ENCODE measurements around the gene RAB12. TPM values are rescaled to one million over a fixed set of nuclear protein-coding genes. Genes with fewer than 3 reads are reported as not detected.

The RAB12 gene
- total RNA-seq, 4 donors from 2014 or later = 36.3 to 60.9 (median 49.8) TPM

GRCh38 chr18:8661754-8662559 is 52.7 kb downstream of the RAB12 start:
- Histone ChIP-seq H3K9me3 (no peaks in the 10 kb centered on the region), H3K4me3 (replicated peaks in 1 of 3) (no peak overlapping the region), H3K27ac (no peak overlapping the region), H3K36me3 (no peaks in the 10 kb centered on the region), H3K27me3 (no peaks in the 10 kb centered on the region), H3K4me1 (peaks cover 5 to 11% of the 10 kb centered on the region in 2 donors)
- intact Hi-C loops (cut with DNase I) = no loop called here
- TF ChIP-seq CTCF (IDR thresholded peaks at IDR 0.05) (no peak), POLR2A (IDR thresholded peaks at IDR 0.05) (no peak)
- 60 to 61% methylated on average over 18 of the region's 18 CpGs for WGBS, 2 donors
- DNase-seq = no peak

GRCh38 chr18:8662560-8663255 is 53.5 kb downstream of the RAB12 start:
- DNase-seq = no peak
- peaks cover 5 to 11% of the 10 kb centered on the region in 2 donors for H3K4me1 ChIP-seq
- H3K4me3 ChIP-seq (replicated peaks in 1 of 3) = no peak overlapping the region
- intact Hi-C loops (cut with DNase I) = no loop called here
- H3K27ac ChIP-seq = no peak overlapping the region
- no peaks in the 10 kb centered on the region for H3K36me3 ChIP-seq
- no peaks in the 10 kb centered on the region for H3K27me3 ChIP-seq
- H3K9me3 ChIP-seq = no peaks in the 10 kb centered on the region
- 94 to 95% methylated on average over 16 to 20 of the region's 20 CpGs for WGBS, 2 donors
- no peak for TF ChIP-seq CTCF (IDR thresholded peaks at IDR 0.05)
- TF ChIP-seq POLR2A (IDR thresholded peaks at IDR 0.05) = no peak

- H3K27me3 ChIP-seq = no peaks in the 10 kb centered on the region
- 93 to 96% methylated on average over 3 of the region's 3 CpGs for WGBS, 2 donors
- H3K36me3 ChIP-seq = no peaks in the 10 kb centered on the region
- no peaks in the 10 kb centered on the region for H3K4me1 ChIP-seq
- no peaks in the 10 kb centered on the region for H3K9me3 ChIP-seq
- no peak for TF ChIP-seq CTCF (IDR thresholded peaks at IDR 0.05)
- TF ChIP-seq POLR2A (IDR thresholded peaks at IDR 0.05) = no peak
- H3K4me3 ChIP-seq (replicated peaks in 1 of 3) = no peak overlapping the region
- no peak for DNase-seq
- intact Hi-C loops (cut with DNase I) = no loop called here
- no peak overlapping the region for H3K27ac ChIP-seq
Observed at GRCh38 chr18:8667846-8668245, 58.6 kb downstream of the RAB12 start.

- Histone ChIP-seq H3K36me3 (no peaks in the 10 kb centered on the region), H3K9me3 (no peaks in the 10 kb centered on the region), H3K27ac (no peak overlapping the region), H3K4me1 (no peaks in the 10 kb centered on the region), H3K4me3 (replicated peaks in 1 of 3) (no peak overlapping the region), H3K27me3 (no peaks in the 10 kb centered on the region)
- DNase-seq = no peak
- intact Hi-C loops (cut with DNase I) = no loop called here
- TF ChIP-seq CTCF (IDR thresholded peaks at IDR 0.05) (no peak), POLR2A (IDR thresholded peaks at IDR 0.05) (no peak)
Observed at GRCh38 chr18:8668381-8668780, 59.1 kb downstream of the RAB12 start.

GRCh38 chr18:8669571-8669970 is 60.3 kb downstream of the RAB12 start:
- DNase-seq = no peak
- H3K4me3 ChIP-seq (replicated peaks in 1 of 3) = no peak overlapping the region
- 89 to 91% methylated on average over 4 of the region's 4 CpGs for WGBS, 2 donors
- no peaks in the 10 kb centered on the region for H3K4me1 ChIP-seq
- intact Hi-C loops (cut with DNase I) = no loop called here
- TF ChIP-seq CTCF (IDR thresholded peaks at IDR 0.05) = no peak
- TF ChIP-seq POLR2A (IDR thresholded peaks at IDR 0.05) = no peak
- no peak overlapping the region for H3K27ac ChIP-seq
- H3K36me3 ChIP-seq = no peaks in the 10 kb centered on the region
- H3K9me3 ChIP-seq = no peaks in the 10 kb centered on the region
- H3K27me3 ChIP-seq = no peaks in the 10 kb centered on the region
